ENCODE data around the gene ISX. TPM values are rescaled to one million over a fixed set of nuclear protein-coding genes. Genes with fewer than 3 reads are reported as not detected.

The ISX gene
- total RNA-seq, 2 experiments from 2014 or later: not detected

- Mint-ChIP-seq H3K9me3 (ENCODE audit: insufficient read depth) (no peaks in the 10 kb centered on the region), H3K4me1 (ENCODE audit: low read depth) (no peaks in the 10 kb centered on the region), H3K27me3 (ENCODE audit: low read depth) (peaks cover 4% of the 10 kb centered on the region), H3K27ac (no peak overlapping the region), H3K4me3 (no peak overlapping the region), H3K36me3 (ENCODE audit: low read depth) (no peaks in the 10 kb centered on the region)
- ChIA-PET CTCF (no interaction called here), POLR2A (no interaction called here)
- no peak for DNase-seq
- no peak for ATAC-seq
These were observed 11.9 kb upstream of the ISX start for GRCh38 chr22:35054064-35054463.

DNA sequence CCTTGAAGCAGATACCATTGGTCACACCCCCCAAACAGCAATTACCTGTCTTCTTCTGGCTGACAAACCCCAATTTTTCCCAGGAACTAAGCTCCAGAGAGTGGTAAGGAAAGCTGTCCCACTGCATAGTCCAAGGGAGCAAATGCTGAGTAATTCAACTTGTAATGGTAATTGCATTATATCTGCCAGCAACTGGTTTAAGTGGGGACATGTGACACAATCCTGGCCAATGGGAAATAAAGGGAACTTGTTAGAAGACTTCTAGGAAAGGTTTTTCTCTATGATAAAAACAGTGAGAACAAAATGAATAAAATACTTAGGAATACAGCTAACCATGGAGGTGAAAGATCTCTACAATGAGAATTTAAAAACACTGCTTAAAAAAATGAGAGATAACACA, 9.5 kb upstream of the ISX start:
- no peaks in the 10 kb centered on the region for H3K9me3 Mint-ChIP-seq (ENCODE audit: insufficient read depth)
- H3K4me3 Mint-ChIP-seq: no peak overlapping the region
- no peaks in the 10 kb centered on the region for H3K36me3 Mint-ChIP-seq (ENCODE audit: low read depth)
- no peaks in the 10 kb centered on the region for H3K4me1 Mint-ChIP-seq (ENCODE audit: low read depth)
- ChIA-PET CTCF (no interaction called here), POLR2A (no interaction called here)
- no peak for ATAC-seq
- H3K27ac Mint-ChIP-seq: no peak overlapping the region
- DNase-seq: no peak
- peaks cover 2% of the 10 kb centered on the region for H3K27me3 Mint-ChIP-seq (ENCODE audit: low read depth)

GRCh38 chr22:35057155-35057554, 8.8 kb upstream of the ISX start:
- CTCF ChIA-PET: no interaction called here
- Mint-ChIP-seq H3K27ac (no peak overlapping the region), H3K4me1 (ENCODE audit: low read depth) (no peaks in the 10 kb centered on the region), H3K27me3 (ENCODE audit: low read depth) (peaks cover 2% of the 10 kb centered on the region), H3K4me3 (no peak overlapping the region), H3K36me3 (ENCODE audit: low read depth) (no peaks in the 10 kb centered on the region), H3K9me3 (ENCODE audit: insufficient read depth) (no peaks in the 10 kb centered on the region)
- DNase-seq: no peak
- ATAC-seq: no peak
- POLR2A ChIA-PET: no interaction called here

DNA sequence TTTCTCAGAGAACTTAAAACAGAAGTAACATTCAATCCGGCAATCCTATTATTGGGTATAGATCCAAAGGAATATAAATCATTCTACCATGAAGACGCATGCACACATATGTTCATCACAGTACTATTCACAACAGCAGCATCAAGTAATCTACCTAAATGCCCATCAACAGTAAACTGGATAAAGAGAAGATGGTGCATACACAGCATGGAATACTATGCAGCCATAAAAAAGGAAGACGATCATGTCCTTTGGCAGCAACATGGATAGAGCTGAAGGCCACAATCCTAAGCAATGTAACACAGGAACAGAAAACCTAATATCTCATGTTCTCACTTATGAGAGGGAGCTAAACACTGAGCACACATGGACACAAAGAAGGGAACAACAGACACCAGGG, 6.3 kb upstream of the ISX start:
- no peak overlapping the region for H3K4me3 Mint-ChIP-seq
- H3K4me1 Mint-ChIP-seq (ENCODE audit: low read depth): peaks cover 2% of the 10 kb centered on the region
- ATAC-seq (no peak), DNase-seq (no peak)
- peaks cover 2% of the 10 kb centered on the region for H3K27me3 Mint-ChIP-seq (ENCODE audit: low read depth)
- H3K27ac Mint-ChIP-seq: no peak overlapping the region
- POLR2A ChIA-PET: no interaction called here
- H3K9me3 Mint-ChIP-seq (ENCODE audit: insufficient read depth): no peaks in the 10 kb centered on the region
- no peaks in the 10 kb centered on the region for H3K36me3 Mint-ChIP-seq (ENCODE audit: low read depth)
- CTCF ChIA-PET: no interaction called here

DNA sequence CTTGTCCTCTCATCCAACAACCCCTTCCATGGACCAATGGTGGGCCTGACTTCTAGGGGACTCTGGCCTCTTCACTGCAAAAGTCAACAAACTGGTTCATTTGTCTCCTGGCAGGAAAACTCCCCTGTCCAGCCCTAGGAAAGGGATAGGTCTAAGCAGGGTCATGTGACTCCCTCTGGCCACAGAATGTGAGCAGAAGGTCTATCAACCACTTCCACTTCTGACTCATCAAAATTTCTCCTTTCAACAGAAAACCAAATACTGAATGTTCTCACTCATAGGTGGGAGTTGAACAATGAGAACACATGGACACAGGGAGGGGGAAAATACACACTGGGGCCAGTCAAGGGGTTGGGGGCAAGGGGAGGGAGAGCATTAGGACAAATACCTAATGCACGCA, 1.3 kb upstream of the ISX start:
- Mint-ChIP-seq H3K27ac (no peak overlapping the region), H3K9me3 (ENCODE audit: insufficient read depth) (no peaks in the 10 kb centered on the region), H3K36me3 (ENCODE audit: low read depth) (no peaks in the 10 kb centered on the region), H3K27me3 (ENCODE audit: low read depth) (no peaks in the 10 kb centered on the region), H3K4me3 (no peak overlapping the region), H3K4me1 (ENCODE audit: low read depth) (peaks cover 5% of the 10 kb centered on the region)
- DNase-seq: no peak
- ChIA-PET CTCF (no interaction called here), POLR2A (no interaction called here)
- ATAC-seq: no peak

DNA sequence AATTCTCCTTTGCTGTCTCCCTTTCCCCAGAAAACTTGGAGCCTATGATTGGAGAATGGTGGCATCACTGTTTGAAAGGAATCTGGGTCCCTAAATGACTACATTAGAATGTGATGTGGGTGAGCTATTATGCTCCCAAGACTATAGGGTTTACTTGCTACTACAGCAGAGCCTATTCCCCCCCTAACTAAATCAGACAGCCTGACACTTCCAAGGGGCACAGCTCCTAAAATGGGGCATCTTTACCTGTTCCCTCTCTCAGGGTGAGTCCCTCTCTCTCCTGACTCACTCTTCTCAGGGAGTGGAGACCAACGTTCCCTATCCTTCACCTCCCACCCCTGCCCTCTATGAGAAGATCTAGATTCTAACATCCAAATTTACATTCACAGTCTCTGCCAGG, 775 bp upstream of the ISX start:
- Mint-ChIP-seq H3K4me1 (ENCODE audit: low read depth) (peaks cover 5% of the 10 kb centered on the region), H3K27ac (no peak overlapping the region), H3K36me3 (ENCODE audit: low read depth) (no peaks in the 10 kb centered on the region), H3K4me3 (no peak overlapping the region), H3K27me3 (ENCODE audit: low read depth) (no peaks in the 10 kb centered on the region), H3K9me3 (ENCODE audit: insufficient read depth) (no peaks in the 10 kb centered on the region)
- POLR2A ChIA-PET: no interaction called here
- ATAC-seq (no peak), DNase-seq (no peak)
- CTCF ChIA-PET: no interaction called here

- DNase-seq (no peak), ATAC-seq (no peak)
- Mint-ChIP-seq H3K27me3 (ENCODE audit: low read depth) (no peaks in the 10 kb centered on the region), H3K27ac (no peak overlapping the region), H3K36me3 (ENCODE audit: low read depth) (no peaks in the 10 kb centered on the region), H3K4me1 (ENCODE audit: low read depth) (peaks cover 5% of the 10 kb centered on the region), H3K9me3 (ENCODE audit: insufficient read depth) (no peaks in the 10 kb centered on the region), H3K4me3 (no peak overlapping the region)
- CTCF ChIA-PET: no interaction called here
- POLR2A ChIA-PET: no interaction called here
These were observed 810 bp downstream of the ISX start for GRCh38 chr22:35066768-35067167.

DNA sequence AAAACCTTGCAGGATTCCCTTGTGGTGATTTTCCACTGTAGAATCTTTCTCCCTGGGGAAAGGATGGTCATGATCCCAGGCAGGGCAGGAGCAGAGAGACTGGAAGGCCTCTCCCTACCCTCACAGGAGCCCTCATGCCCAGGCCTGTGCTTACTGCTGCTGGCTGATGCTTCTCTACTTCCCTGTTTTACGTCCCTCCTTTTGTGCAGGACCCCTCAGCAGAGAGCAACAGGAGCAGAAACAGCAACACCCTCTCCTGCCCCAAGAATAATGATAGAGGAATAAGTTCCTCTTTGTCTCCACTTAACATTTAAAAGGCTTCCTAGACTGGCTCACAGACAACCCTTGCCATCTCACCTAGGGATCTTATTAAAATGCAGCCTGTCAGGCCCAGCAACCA, 3.6 kb downstream of the ISX start:
- H3K36me3 Mint-ChIP-seq (ENCODE audit: low read depth): no peaks in the 10 kb centered on the region
- H3K4me1 Mint-ChIP-seq (ENCODE audit: low read depth): peaks cover 4% of the 10 kb centered on the region
- no peaks in the 10 kb centered on the region for H3K9me3 Mint-ChIP-seq (ENCODE audit: insufficient read depth)
- ChIA-PET CTCF (no interaction called here), POLR2A (no interaction called here)
- H3K27ac Mint-ChIP-seq: no peak overlapping the region
- H3K4me3 Mint-ChIP-seq: no peak overlapping the region
- DNase-seq: no peak
- ATAC-seq: no peak
- no peaks in the 10 kb centered on the region for H3K27me3 Mint-ChIP-seq (ENCODE audit: low read depth)

- Mint-ChIP-seq H3K4me3 (no peak overlapping the region), H3K36me3 (ENCODE audit: low read depth) (no peaks in the 10 kb centered on the region), H3K27me3 (ENCODE audit: low read depth) (no peaks in the 10 kb centered on the region), H3K4me1 (ENCODE audit: low read depth) (no peaks in the 10 kb centered on the region), H3K9me3 (ENCODE audit: insufficient read depth) (no peaks in the 10 kb centered on the region), H3K27ac (no peak overlapping the region)
- POLR2A ChIA-PET: no interaction called here
- CTCF ChIA-PET: no interaction called here
- no peak for ATAC-seq
- no peak for DNase-seq
These were observed 4.6 kb downstream of the ISX start for GRCh38 chr22:35070451-35071093.

DNA sequence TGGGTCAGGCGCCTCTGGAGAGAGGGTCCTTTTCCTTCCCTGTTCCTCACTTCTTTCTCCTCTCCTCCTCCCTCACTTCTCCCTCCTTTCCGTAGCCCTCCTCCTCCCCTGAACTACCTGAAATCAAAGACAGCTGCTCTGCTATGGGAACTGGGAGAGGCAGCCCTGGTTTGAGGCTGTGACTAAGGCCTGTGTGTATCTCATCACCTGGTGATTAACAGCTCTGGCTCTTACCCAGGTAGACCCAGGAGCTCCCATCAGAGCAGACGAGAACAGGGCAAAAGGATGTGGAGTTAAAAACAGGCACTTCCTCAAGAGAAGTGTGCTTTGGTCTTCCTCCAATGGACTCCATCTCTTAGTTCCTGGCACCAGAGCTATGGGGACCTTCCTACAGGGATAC, 5.8 kb downstream of the ISX start:
- ATAC-seq (no peak), DNase-seq (no peak)
- Mint-ChIP-seq H3K4me3 (no peak overlapping the region), H3K36me3 (ENCODE audit: low read depth) (no peaks in the 10 kb centered on the region), H3K9me3 (ENCODE audit: insufficient read depth) (no peaks in the 10 kb centered on the region), H3K27me3 (ENCODE audit: low read depth) (no peaks in the 10 kb centered on the region), H3K4me1 (ENCODE audit: low read depth) (no peaks in the 10 kb centered on the region), H3K27ac (no peak overlapping the region)
- CTCF ChIA-PET: no interaction called here
- POLR2A ChIA-PET: no interaction called here

GRCh38 chr22:35072925-35073324, 7.0 kb downstream of the ISX start:
- no peak overlapping the region for H3K4me3 Mint-ChIP-seq
- no peaks in the 10 kb centered on the region for H3K36me3 Mint-ChIP-seq (ENCODE audit: low read depth)
- H3K27ac Mint-ChIP-seq: no peak overlapping the region
- DNase-seq: no peak
- ChIA-PET CTCF (no interaction called here), POLR2A (no interaction called here)
- no peak for ATAC-seq
- no peaks in the 10 kb centered on the region for H3K4me1 Mint-ChIP-seq (ENCODE audit: low read depth)
- no peaks in the 10 kb centered on the region for H3K9me3 Mint-ChIP-seq (ENCODE audit: insufficient read depth)
- no peaks in the 10 kb centered on the region for H3K27me3 Mint-ChIP-seq (ENCODE audit: low read depth)

DNA sequence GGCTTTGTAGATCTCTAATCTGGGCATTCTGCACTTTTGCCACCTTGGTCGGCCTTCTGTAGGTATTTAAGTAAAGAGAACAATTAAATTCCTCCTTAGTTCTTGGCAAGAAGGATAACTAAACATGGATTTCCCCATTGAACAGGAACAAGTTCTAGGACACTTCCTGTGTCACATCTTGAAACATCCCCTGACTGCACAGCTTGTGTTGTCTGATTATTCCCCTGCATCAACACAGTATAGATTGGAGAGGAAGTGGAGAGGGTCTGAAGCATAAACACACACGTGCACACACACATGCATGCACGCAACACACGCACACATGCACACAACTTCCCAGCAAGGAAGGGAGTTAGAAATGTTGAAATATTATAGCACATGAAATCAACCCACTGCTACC, 8.6 kb downstream of the ISX start:
- Mint-ChIP-seq H3K27ac (no peak overlapping the region), H3K4me1 (ENCODE audit: low read depth) (no peaks in the 10 kb centered on the region), H3K36me3 (ENCODE audit: low read depth) (no peaks in the 10 kb centered on the region), H3K4me3 (no peak overlapping the region), H3K27me3 (ENCODE audit: low read depth) (no peaks in the 10 kb centered on the region), H3K9me3 (ENCODE audit: insufficient read depth) (no peaks in the 10 kb centered on the region)
- DNase-seq: no peak
- POLR2A ChIA-PET: no interaction called here
- ATAC-seq: no peak
- CTCF ChIA-PET: no interaction called here

- Mint-ChIP-seq H3K4me3 (no peak overlapping the region), H3K36me3 (ENCODE audit: low read depth) (no peaks in the 10 kb centered on the region), H3K9me3 (ENCODE audit: insufficient read depth) (no peaks in the 10 kb centered on the region), H3K27ac (no peak overlapping the region), H3K4me1 (ENCODE audit: low read depth) (no peaks in the 10 kb centered on the region), H3K27me3 (ENCODE audit: low read depth) (no peaks in the 10 kb centered on the region)
- DNase-seq (no peak), ATAC-seq (no peak)
- ChIA-PET POLR2A (no interaction called here), CTCF (interaction anchor here (1.5 kb wide), 1 partner anchor 53 kb away, joined by 4 read pairs; no protein-coding TSS in a partner anchor)
These were observed 10.7 kb downstream of the ISX start for GRCh38 chr22:35076630-35077029.

All from activated CD8-positive, alpha-beta T cell treated with anti-CD3 and anti-CD28 coated beads, Interleukin-2, amount 10 ng/mL, durations not matched to agents 7 days and 5 days (primary cell).